HL-60 (cell line): ENCODE measurements around the gene NPR2.

ENCODE experiments used
- CTCF ChIP-seq: IDR thresholded peaks from one replicate; pipeline ENCODE4 v1.5.1; 2011; ENCODE audit warnings: low read length, control low read depth, inconsistent platforms; ENCODE audit not compliant: insufficient read depth
- GABPA ChIP-seq: IDR thresholded peaks from 2 replicates; pipeline ENCODE4 v1.6.1; 2012; ENCODE audit warnings: low read depth
- POLR2AphosphoS5 ChIP-seq: IDR thresholded peaks from 2 replicates; pipeline ENCODE4 v1.6.1; 2012; ENCODE audit warnings: low read depth
- REST ChIP-seq: IDR thresholded peaks from 2 replicates; pipeline ENCODE4 v1.6.1; 2012; ENCODE audit warnings: low read depth; ENCODE audit not compliant: insufficient replicate concordance

GRCh38 chr9:35812025-35812602, 20.7 kb downstream of the NPR2 start, which contains the start of gene SPAG8:
- TF ChIP-seq CTCF: no peak
- peak; percentile 99 for TF ChIP-seq GABPA
- peak; percentile 54; the same call in 1 of the 2 replicates for TF ChIP-seq POLR2AphosphoS5
- no peak for TF ChIP-seq REST
